Mesothelial cell of epicardium (in vitro differentiated cells): ENCODE results near the gene GSE1. TPM values are rescaled to one million over a fixed set of nuclear protein-coding genes. Genes with fewer than 3 reads are reported as not detected.

Experiments used
- DNase-seq, 2 experiments: peaks; one replicate each; pipeline ENCODE4 v3.0.0; 2021; ENCODE audit warnings: low spot score in 2 of 2; ENCODE audit not compliant: unreplicated experiment in 2 of 2
- H3K27ac Mint-ChIP-seq: 2 replicates; pipeline ENCODE4 v1.8.0; 2021; ENCODE audit warnings: mixed read lengths
- H3K27me3 Mint-ChIP-seq: 2 replicates; pipeline ENCODE4 v1.8.0; 2021; ENCODE audit warnings: low read depth, mixed read lengths
- H3K36me3 Mint-ChIP-seq: 2 replicates; pipeline ENCODE4 v1.8.0; 2021; ENCODE audit warnings: mixed read lengths
- H3K4me1 Mint-ChIP-seq: 2 replicates; pipeline ENCODE4 v1.8.0; 2021; ENCODE audit warnings: mixed read lengths
- H3K4me3 Mint-ChIP-seq: 2 replicates; pipeline ENCODE4 v1.8.0; 2021; ENCODE audit warnings: mild to moderate bottlenecking, moderate library complexity, mixed read lengths
- H3K9me3 Mint-ChIP-seq: 2 replicates; pipeline ENCODE4 v1.8.0; 2021; ENCODE audit warnings: mixed read lengths
- total RNA-seq: library from RNA; stranded (reverse); gene quantifications from 3 replicates; pipeline ENCODE4 v1.2.1, GENCODE V29; 2021
- TF ChIP-seq, protein P1 (sequence below): fragments of 200-600 bp; sonication (generic); IDR thresholded peaks from one replicate; pipeline ENCODE4 v1.5.0; 2021; ENCODE audit warnings: antibody characterized with exemption; ENCODE audit not compliant: unreplicated experiment

GSE1 gene
- total RNA-seq, 1 donor from 2014 or later: 218 TPM

DNA sequence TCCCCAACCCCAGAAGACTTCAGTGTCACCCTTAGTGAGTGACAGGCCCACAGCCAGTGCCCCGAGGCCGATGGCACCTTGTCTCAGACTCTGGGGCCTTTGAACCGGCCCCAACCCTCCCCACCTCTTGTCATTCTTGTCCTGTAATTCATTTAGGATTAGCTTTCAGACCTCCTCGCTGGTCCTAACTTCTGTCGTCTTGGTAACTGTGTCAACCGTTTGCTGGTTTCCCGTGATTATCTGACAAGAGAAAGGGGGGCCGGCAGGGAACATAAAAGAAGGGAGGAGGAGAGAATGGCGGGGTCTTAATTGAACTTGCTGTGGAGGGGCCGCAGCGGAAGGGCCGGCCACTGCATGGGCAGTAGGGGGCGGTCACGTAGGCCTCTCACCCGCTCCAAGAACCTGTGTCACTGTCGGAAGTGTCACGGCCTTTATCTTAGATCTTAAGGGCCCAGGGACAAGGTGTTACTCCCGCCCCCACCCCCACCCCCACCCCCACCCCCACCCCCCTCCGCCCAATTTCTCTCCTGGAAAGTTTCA lies 46.5 kb upstream of the GSE1 start:
- Mint-ChIP-seq H3K4me1 (peaks cover 64% of the 10 kb centered on the region), H3K36me3 (no peaks in the 10 kb centered on the region), H3K27me3 (no peaks in the 10 kb centered on the region), H3K27ac (peak overlapping the region; percentile 80), H3K4me3 (no peak overlapping the region), H3K9me3 (no peaks in the 10 kb centered on the region)
- TF ChIP-seq, protein P1, sequence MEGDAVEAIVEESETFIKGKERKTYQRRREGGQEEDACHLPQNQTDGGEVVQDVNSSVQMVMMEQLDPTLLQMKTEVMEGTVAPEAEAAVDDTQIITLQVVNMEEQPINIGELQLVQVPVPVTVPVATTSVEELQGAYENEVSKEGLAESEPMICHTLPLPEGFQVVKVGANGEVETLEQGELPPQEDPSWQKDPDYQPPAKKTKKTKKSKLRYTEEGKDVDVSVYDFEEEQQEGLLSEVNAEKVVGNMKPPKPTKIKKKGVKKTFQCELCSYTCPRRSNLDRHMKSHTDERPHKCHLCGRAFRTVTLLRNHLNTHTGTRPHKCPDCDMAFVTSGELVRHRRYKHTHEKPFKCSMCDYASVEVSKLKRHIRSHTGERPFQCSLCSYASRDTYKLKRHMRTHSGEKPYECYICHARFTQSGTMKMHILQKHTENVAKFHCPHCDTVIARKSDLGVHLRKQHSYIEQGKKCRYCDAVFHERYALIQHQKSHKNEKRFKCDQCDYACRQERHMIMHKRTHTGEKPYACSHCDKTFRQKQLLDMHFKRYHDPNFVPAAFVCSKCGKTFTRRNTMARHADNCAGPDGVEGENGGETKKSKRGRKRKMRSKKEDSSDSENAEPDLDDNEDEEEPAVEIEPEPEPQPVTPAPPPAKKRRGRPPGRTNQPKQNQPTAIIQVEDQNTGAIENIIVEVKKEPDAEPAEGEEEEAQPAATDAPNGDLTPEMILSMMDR: no peak
- no peak for DNase-seq

DNA sequence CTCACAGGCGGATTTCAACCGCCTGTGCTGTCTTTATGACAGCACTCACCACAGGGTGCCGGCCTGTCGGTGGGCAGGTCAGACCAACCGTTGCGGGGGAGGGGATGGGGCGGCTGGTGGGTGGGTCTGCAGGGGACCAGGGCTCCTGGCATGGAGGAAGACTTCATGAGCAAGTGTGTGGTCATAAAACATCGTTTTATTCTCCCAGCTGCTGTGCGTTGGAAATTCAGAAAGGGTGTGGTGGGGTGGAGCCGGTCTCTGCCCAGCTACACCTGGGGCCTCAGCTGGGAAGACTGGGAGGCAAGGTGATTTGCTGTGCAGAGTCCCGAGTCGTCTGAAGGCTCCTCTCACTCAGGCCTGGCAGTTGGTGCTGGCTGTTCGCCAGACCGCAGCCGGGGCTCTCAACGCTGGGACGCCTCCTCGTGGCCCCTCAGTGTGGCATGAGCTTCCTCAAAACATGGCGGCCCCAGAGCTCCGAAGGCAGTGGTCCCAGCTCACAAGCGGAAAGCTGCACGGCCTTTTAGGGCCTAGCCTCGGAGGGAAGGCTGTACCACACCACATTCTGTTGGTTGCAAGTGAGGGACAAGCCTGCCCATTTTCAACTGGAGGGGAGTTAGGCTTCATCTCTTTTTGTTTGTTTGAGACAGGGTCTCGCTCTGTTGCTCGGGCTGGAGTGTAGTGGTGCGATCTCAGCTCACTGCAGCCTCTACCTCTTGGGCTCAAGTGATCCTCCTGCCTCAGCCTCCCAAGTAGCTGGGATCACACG lies 45.8 kb upstream of the GSE1 start:
- no peak for DNase-seq
- TF ChIP-seq, protein P1: no peak
- no peaks in the 10 kb centered on the region for H3K27me3 Mint-ChIP-seq
- H3K9me3 Mint-ChIP-seq: no peaks in the 10 kb centered on the region
- no peak overlapping the region for H3K27ac Mint-ChIP-seq
- H3K4me1 Mint-ChIP-seq: peaks cover 63% of the 10 kb centered on the region
- H3K4me3 Mint-ChIP-seq: no peak overlapping the region
- H3K36me3 Mint-ChIP-seq: no peaks in the 10 kb centered on the region

DNA sequence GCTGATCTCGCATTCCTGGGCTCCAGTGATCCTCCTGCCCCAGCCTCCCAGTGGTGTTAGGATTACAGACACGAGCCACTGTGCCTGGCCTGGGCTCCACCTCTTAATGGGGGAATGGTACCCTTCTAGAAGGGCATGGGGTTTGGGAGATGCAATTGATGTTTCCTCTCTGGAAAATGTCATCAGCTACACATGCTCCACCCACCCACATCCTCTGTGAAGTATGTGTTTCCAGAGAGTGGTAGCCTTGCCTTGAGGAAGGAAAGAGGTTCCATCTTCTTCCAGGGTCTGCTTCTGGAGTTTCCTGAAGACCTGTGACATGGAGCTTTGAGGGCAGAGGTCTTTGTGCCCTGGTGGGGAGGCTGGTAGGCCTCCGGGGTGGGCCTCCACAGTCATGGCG lies 45.2 kb upstream of the GSE1 start:
- H3K4me3 Mint-ChIP-seq: no peak overlapping the region
- no peaks in the 10 kb centered on the region for H3K27me3 Mint-ChIP-seq
- TF ChIP-seq, protein P1: no peak
- no peak for DNase-seq
- peaks cover 58% of the 10 kb centered on the region for H3K4me1 Mint-ChIP-seq
- no peaks in the 10 kb centered on the region for H3K36me3 Mint-ChIP-seq
- peak overlapping the region; percentile 12 for H3K27ac Mint-ChIP-seq
- no peaks in the 10 kb centered on the region for H3K9me3 Mint-ChIP-seq

DNA sequence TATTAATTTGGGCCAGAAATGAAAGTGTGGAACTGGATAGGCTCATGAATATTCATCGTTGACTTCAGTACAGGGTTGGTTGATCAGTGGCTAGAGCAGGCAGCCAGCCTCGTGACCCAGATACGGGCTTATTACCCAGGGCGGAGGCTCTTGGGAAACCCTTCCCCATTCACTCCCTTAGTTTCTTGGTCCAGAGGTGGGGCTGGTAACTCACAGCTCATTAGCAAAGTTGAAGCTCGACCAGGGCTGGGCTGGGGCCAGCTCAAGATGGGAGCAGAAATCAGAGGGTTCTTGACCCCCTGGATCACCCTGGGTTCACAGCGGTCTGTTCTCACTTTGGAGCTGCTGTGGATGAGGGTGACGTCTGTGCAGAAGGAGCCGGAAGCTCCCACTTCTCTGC lies 44.6 kb upstream of the GSE1 start:
- TF ChIP-seq, protein P1: no peak
- peaks cover 60% of the 10 kb centered on the region for H3K4me1 Mint-ChIP-seq

DNA sequence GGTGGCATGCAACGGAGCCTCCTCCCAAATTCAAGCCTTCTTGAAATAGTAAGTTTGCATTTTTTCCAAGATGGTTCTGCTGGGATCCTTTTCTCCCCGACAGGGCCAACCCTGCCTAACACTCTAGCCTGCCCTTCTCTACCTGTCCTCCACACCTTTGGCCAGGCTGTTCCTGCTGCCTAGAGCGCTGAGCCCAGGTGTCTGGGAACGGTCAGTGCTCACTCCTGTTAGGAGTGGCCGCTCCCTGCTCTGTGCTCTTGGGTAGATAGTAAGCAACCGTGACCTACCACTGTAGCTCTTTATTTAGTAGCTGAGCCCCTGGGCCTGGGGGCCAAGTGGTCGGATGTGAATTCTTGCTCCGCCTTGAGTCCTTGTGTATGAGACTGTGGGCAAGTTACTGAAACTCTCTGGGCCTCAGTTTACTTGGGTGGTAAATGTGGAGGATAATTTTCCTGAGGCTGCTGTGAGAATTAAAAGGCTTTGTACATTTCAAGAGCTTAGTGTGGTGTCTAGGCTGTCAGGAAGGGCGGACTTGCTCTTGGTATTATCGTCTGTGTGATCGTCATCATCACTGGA lies 44.0 kb upstream of the GSE1 start:
- no peak for DNase-seq
- peak overlapping the region; percentile 91 for H3K27ac Mint-ChIP-seq
- H3K4me3 Mint-ChIP-seq: no peak overlapping the region
- no peaks in the 10 kb centered on the region for H3K36me3 Mint-ChIP-seq
- no peaks in the 10 kb centered on the region for H3K27me3 Mint-ChIP-seq
- no peaks in the 10 kb centered on the region for H3K9me3 Mint-ChIP-seq
- peaks cover 61% of the 10 kb centered on the region for H3K4me1 Mint-ChIP-seq
- TF ChIP-seq, protein P1: no peak

More for the DNA sequence above, 44.6 kb upstream of the GSE1 start:
- Mint-ChIP-seq H3K27me3 (no peaks in the 10 kb centered on the region), H3K9me3 (no peaks in the 10 kb centered on the region), H3K27ac (peak overlapping the region; percentile 12), H3K4me3 (no peak overlapping the region), H3K36me3 (no peaks in the 10 kb centered on the region)
- DNase-seq: no peak
